Measurements from ENCODE around the gene MICAL2.

MICAL2 gene

GRCh38 chr11:12260731-12261521, 150.5 kb downstream of the MICAL2 start (continued):
- TF ChIP-seq ZNF140 (tag by site-specific recombination; IDR thresholded peaks at IDR 0.05) (no peak), ZNF433 (tag by site-specific recombination; IDR thresholded peaks at IDR 0.05; ENCODE audit: low read depth) (no peak), ZNF2 (tag by site-specific recombination; IDR thresholded peaks at IDR 0.05) (no peak), OVOL3 (tag by site-specific recombination; IDR thresholded peaks at IDR 0.05) (no peak), WT1 (tag by site-specific recombination; IDR thresholded peaks at IDR 0.05) (no peak)

GRCh38 chr11:12261551-12261950, 151.2 kb downstream of the MICAL2 start:
- H3K36me3 ChIP-seq (ENCODE audit: control insufficient read depth in 2 of 2, insufficient read depth in 1 of 2, low read length in 2 of 2) = peaks cover 0 to 9% of the 10 kb centered on the region in 2 experiments; a peak in 1 of 3 replicates
- POLR2A ChIA-PET = no interaction called here
- H3K4me3 ChIP-seq (ENCODE audit: low read depth, low read length) = no peak overlapping the region
- no peak overlapping the region for H3K27ac ChIP-seq (ENCODE audit: extremely low read depth, low read depth, low read length)
- no peaks in the 10 kb centered on the region for H3K9me3 ChIP-seq (ENCODE audit: control insufficient read depth, insufficient read depth, low read depth, low read length)
- no peaks in the 10 kb centered on the region for H3K4me1 ChIP-seq (ENCODE audit: control insufficient read depth, insufficient read depth, low read length)
- TF ChIP-seq ZNF416 (tag by site-specific recombination; IDR thresholded peaks at IDR 0.05) (no peak), ZNF768 (tag by site-specific recombination; IDR thresholded peaks at IDR 0.05) (no peak), ZNF132 (tag by site-specific recombination; IDR thresholded peaks at IDR 0.05; ENCODE audit: borderline replicate concordance) (no peak), ZNF513 (tag by site-specific recombination; IDR thresholded peaks at IDR 0.05) (no peak), ZBTB48 (tag by site-specific recombination; IDR thresholded peaks at IDR 0.05) (no peak), ZNF37A (tag by site-specific recombination; IDR thresholded peaks at IDR 0.05) (no peak), ZBTB44 (tag by site-specific recombination; IDR thresholded peaks at IDR 0.05) (no peak)
- CTCF ChIA-PET = interaction anchor here (0.6 to 1.4 kb wide), 4 partner anchors 9 to 216 kb away, joined by 3 to 5 read pairs (median 4); no protein-coding TSS in a partner anchor

- CTCF ChIA-PET = interaction anchor here (0.7 to 1.8 kb wide), 6 partner anchors 12 to 216 kb away, joined by 3 to 4 read pairs (median 3); no protein-coding TSS in a partner anchor
- H3K9me3 ChIP-seq (ENCODE audit: control insufficient read depth, insufficient read depth, low read depth, low read length) = no peaks in the 10 kb centered on the region
- no peak overlapping the region for H3K4me3 ChIP-seq (ENCODE audit: low read depth, low read length)
- no peaks in the 10 kb centered on the region for H3K4me1 ChIP-seq (ENCODE audit: control insufficient read depth, insufficient read depth, low read length)
- TF ChIP-seq RBAK (tag by site-specific recombination; IDR thresholded peaks at IDR 0.05) (no peak), ZNF280C (tag by site-specific recombination; IDR thresholded peaks at IDR 0.05) (no peak), ZNF521 (tag by site-specific recombination; IDR thresholded peaks at IDR 0.05) (no peak), ZNF677 (tag by site-specific recombination; IDR thresholded peaks at IDR 0.05) (no peak), ZNF792 (tag by site-specific recombination; IDR thresholded peaks at IDR 0.05) (no peak)
- no peak overlapping the region for H3K27ac ChIP-seq (ENCODE audit: extremely low read depth, low read depth, low read length)
- POLR2A ChIA-PET = no interaction called here
- peaks cover 0 to 5% of the 10 kb centered on the region in 2 experiments; a peak in 1 of 3 replicates for H3K36me3 ChIP-seq (ENCODE audit: control insufficient read depth in 2 of 2, insufficient read depth in 1 of 2, low read length in 2 of 2)
Observed at GRCh38 chr11:12263141-12263693, 152.8 kb downstream of the MICAL2 start.

Measured in HEK293 (cell line).